ENCODE measurements around the gene SCLT1. TPM values are rescaled to one million over a fixed set of nuclear protein-coding genes. Genes with fewer than 3 reads are reported as not detected.

The SCLT1 gene
- total RNA-seq, 1 experiment from 2014 or later: 14.3 TPM

GRCh38 chr4:129117705-129118104, 24.4 kb upstream of the SCLT1 start (continued):
- TF ChIP-seq AR (CRISPR knock-in tag; IDR thresholded peaks at IDR 0.05): no peak
- no peak for TF ChIP-seq ELF4 (CRISPR knock-in tag; IDR thresholded peaks at IDR 0.05; ENCODE audit: low read depth)
- no peak for TF ChIP-seq NFATC4 (CRISPR knock-in tag; IDR thresholded peaks at IDR 0.05)
- TF ChIP-seq ZBTB43 (CRISPR knock-in tag; IDR thresholded peaks at IDR 0.05): no peak
- no peak for TF ChIP-seq ZNF121 (CRISPR knock-in tag; IDR thresholded peaks at IDR 0.05)
- no peak for TF ChIP-seq CBFB (CRISPR knock-in tag; IDR thresholded peaks at IDR 0.05; ENCODE audit: low read depth)
- TF ChIP-seq ZNF232 (CRISPR knock-in tag; IDR thresholded peaks at IDR 0.05): no peak

- Mint-ChIP-seq H3K36me3 (no peaks in the 10 kb centered on the region), H3K9me3 (no peaks in the 10 kb centered on the region), H3K4me1 (peaks cover 23% of the 10 kb centered on the region), H3K4me3 (no peak overlapping the region), H3K27me3 (ENCODE audit: low read depth) (no peaks in the 10 kb centered on the region), H3K27ac (peak overlapping the region; percentile 19)
- ChIA-PET CTCF (no interaction called here), POLR2A (no interaction called here)
- TF ChIP-seq AR (CRISPR knock-in tag; IDR thresholded peaks at IDR 0.05) (no peak), NR3C1 (CRISPR knock-in tag; conservative IDR thresholded peaks at IDR 0.05; ENCODE audit: low read depth) (no peak), ZNF671 (CRISPR knock-in tag; IDR thresholded peaks at IDR 0.05) (no peak), MYBL2 (CRISPR knock-in tag; IDR thresholded peaks at IDR 0.05) (no peak), ZBTB21 (CRISPR knock-in tag; IDR thresholded peaks at IDR 0.05; ENCODE audit: borderline replicate concordance) (no peak), ATF2 (CRISPR knock-in tag; IDR thresholded peaks at IDR 0.05; ENCODE audit: borderline replicate concordance, low read depth) (no peak), PREB (CRISPR knock-in tag; IDR thresholded peaks at IDR 0.05; ENCODE audit: borderline replicate concordance) (no peak), MAX (CRISPR knock-in tag; IDR thresholded peaks at IDR 0.05) (no peak), USF1 (CRISPR knock-in tag; IDR thresholded peaks at IDR 0.05) (no peak), SP1 (CRISPR knock-in tag; conservative IDR thresholded peaks at IDR 0.05) (no peak)
- DNase-seq (ENCODE audit: low spot score) (no peak), ATAC-seq (peak; percentile 57)
Observed at GRCh38 chr4:129113919-129114318, 20.6 kb upstream of the SCLT1 start.

All from WTC11 (cell line).